Frontal cortex (tissue), 4 donors: ENCODE results near the gene SLC14A1. TPM values are rescaled to one million over a fixed set of nuclear protein-coding genes. Genes with fewer than 3 reads are reported as not detected.
A peak's percentile ranks its signal among the peaks of the same experiment; 100 is the strongest.

Experiments used
- DNase-seq, 2 donors: peaks; one replicate each; pipeline ENCODE4 v3.0.0; 2012; ENCODE audit warnings: low spot score in 2 of 2
- FAIRE-seq: peaks from 2 replicates; lab custom pipeline; 2012; peaks lifted over from hg19 to GRCh38; lab: Jason Lieb, UNC
- total RNA-seq: library from RNA; depleted of rRNA; stranded (reverse); fragments of >200 nt; gene quantifications from one replicate; pipeline ENCODE4 v1.2.3, GENCODE V29; 2014
- donor health status: control.
- donor health status: control.
- donor health status: control.

The SLC14A1 gene
- total RNA-seq, 1 donor from 2014 or later: 3.7 TPM

DNA sequence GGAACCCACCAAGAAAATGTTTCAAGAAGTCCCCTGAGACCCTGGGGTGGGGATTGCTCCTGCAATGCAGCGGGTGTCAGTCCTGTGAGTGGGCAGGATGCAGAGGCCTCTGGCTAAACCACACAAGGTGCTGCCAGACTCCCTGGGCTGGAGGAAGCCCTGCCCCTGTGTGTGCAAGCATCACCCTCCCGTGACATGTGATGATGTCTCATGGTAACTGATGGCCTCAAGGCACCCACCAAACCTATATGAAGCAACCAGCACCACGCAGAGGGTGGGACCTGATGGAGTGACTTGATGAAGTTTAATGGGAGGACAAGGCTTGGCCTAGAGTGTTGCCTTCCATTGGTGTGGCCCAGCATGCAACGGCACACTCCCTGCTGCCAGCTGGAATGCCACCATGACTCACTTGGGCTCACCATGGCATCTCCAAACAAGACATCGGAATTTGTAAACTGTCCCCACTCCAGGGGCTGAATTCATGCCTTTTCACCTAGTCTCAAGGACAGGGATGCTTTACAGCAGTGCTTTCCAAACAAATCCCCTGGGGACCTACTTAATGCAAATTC lies 8.7 kb upstream of the SLC14A1 start:
- no peak for DNase-seq
- no peak for FAIRE-seq

DNA sequence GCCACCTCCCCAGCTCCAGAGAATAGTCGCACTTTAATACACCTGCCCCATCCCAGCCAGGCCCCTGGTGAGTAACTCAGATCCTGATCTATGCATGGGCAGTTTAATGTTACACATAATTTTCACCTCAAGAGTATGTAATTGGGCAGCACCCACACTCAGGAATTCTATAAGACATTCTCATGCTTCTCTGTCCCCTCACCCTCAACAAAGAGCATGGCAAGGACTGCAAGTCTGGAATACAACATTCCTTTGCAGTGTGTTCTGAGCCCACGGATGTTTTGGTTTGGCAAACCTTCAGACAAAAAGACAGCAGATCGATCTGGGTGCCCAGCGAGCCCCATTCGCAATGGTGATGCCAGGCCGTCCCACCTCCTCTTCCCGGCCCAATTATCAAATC lies 4.9 kb upstream of the SLC14A1 start:
- DNase-seq (no peak), FAIRE-seq (no peak)

DNA sequence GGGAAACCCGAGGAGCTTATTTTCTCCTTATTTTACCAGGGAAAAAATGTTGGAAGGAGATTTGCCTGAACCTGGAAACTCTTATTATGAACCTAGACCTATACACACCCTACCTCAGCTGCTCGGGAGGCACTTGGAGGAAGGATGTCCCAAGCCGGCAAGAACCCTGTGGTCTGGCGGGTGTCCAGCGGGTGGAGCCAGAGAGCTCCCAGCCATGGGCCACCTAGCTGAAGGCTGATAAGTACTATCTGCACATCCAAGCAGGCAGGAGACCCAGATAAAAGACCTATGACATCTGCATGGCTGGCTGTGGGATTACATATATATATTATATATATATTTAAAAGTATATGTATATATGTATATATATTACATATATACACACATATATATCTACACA lies 1.1 kb upstream of the SLC14A1 start:
- FAIRE-seq (no peak), DNase-seq (peak in 1 of 2 donors; percentile 51)

DNA sequence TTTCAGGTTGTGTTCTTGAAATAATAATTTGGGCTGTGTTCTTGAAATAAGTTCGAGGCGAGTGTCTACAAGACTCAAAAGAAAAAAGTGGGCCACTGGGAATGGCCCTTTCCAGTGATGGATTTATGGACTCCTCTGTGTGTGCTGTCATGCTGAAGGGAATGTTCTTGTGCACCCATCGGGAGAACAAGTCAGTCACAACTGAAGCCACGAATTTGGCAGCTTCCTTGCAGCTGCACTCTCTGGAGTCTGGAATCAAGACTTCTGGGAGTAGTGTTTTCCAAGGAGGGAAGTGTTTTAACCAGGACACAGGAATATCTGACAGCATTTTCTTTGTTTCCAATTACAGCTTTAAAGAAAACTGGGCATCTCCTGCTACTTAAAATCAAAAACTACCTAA lies 620 bp downstream of the SLC14A1 start:
- FAIRE-seq (no peak), DNase-seq (no peak)

DNA sequence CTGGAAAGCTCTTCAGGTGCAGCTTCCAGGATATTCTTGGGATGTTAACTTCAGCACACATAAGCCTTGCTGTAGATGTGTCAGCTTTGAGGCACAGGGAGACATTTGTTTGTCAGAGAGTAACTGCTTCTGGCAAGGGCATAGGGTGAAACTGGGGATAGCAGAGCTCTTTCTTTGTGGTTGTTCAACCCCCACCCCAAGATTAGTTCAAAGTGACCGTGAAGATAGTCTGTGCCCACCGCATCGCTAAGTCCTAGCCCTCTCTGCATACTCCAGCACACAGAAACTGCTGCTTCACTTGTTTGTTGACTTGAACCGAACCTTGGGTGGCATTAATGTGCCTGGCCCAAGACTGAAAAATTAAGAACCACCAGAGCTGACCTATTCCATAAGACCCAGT lies 1.4 kb downstream of the SLC14A1 start:
- DNase-seq (no peak), FAIRE-seq (no peak)

DNA sequence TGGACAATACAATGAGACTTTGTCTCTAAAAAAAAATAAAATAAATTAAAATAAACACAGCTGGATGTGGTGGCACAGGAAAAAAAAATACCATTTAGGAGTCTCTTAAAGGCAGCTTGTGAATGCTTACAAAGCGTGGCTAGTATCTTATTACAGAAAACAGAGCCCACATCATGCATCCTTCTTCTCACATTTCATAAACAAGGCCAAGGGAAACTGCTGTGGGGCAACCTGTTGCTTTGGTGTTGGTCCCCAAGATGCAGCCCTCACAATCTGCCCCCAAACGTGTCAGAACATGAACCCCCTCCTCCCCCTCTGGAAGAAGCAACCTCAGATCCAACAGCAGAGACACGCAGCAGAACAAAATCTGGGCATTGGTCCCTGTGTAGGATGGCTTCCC lies 2.6 kb downstream of the SLC14A1 start:
- FAIRE-seq (no peak), DNase-seq (no peak)

DNA sequence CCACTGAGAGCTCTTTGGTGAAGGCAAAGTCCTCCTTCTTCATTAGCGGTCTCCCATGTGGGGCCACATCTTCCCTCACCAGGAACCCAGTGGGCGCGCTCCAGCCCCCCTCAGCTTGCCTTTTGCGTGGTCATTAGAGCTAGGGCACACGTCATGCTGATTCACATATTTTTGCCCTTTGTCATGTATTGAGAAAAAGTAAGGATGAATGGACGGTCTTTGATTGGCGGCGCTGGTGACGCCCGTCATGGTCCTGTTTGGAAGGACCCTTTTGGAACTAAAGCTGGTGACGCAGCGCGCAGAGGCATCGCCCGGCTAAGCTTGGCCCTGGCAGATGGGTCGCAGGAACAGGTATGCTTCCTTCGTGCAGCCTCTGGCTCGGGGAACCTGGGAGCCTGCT lies 3.1 kb downstream of the SLC14A1 start:
- FAIRE-seq: no peak
- no peak for DNase-seq

DNA sequence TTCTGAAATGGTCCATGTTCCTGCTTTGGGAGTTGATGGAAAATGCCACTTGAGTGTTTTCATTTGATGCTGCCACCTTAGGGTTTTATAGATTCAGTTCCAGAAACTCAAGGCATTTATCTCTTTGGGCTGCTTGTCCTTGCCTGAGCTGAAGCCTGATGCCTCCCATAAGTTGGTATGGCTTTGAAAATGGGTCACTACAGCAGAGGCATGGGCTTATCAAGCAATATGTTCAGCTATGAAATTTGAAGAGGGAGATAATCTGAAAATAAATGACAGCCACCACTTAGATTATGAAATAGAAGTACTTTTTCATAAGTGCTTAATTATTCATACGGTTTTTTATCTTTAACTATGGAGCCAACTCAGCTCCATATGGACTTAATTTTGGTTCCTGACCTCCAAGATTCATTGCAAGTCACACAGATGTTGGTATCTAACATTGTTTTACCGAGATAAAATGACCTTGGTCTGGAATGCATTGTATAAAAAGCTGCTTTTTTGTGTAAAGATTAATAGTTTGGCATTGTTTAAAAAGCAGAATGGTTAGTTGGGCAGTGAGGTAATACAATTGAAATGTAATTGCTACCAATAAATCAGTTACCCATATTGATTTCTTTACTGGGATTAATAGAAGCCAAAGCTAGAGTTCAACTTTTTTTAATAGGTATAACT lies 4.5 kb downstream of the SLC14A1 start:
- no peak for DNase-seq

DNA sequence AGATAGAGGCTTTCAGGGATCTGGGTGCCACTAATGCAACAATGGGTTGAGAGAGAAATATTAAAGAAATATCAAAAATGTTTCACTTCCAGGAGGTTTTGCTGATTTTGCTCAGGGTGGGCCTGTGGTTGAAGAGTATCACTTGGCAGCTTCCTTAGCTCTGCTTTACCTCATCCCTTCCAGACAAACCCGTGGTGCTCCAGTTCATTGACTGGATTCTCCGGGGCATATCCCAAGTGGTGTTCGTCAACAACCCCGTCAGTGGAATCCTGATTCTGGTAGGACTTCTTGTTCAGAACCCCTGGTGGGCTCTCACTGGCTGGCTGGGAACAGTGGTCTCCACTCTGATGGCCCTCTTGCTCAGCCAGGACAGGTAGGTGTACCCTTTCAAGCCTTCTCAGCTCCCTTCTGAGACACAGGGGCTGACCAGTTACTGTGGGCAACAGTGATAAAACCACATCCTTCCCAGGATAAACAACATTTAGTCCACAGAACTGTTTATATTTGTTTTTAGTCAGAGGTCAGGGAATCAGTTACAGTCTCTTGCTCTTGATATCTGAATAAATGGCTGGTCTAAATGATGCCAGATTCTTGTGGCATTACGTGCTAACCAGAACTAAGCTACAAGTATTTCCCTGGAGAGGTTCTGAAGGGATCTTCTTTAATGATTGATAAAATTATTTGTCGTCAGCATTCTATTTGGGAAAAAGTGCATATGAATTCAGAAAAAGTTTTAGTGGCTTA lies 7.0 kb downstream of the SLC14A1 start:
- DNase-seq (no peak), FAIRE-seq (no peak)

More for the DNA sequence above, 4.5 kb downstream of the SLC14A1 start:
- FAIRE-seq: no peak

DNA sequence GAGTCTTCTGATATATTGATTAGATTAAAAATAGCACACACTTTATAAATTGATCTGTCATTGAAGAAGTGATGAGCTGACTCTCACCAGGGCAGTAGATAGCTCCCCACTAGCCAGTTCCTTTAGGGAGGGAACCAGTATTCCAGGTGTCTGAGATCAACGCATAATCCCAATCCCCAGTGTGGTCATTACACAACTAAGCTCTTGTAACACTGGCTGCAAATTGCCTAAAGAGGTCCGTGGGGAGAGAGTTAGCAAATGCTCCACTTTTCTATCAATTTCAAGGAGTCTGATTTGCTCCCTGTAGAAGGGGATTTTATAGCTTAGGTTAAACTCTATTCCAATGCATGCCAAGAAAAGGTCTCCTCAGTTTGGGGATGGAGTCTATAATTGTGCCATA lies 7.7 kb downstream of the SLC14A1 start:
- no peak for FAIRE-seq
- no peak for DNase-seq

DNA sequence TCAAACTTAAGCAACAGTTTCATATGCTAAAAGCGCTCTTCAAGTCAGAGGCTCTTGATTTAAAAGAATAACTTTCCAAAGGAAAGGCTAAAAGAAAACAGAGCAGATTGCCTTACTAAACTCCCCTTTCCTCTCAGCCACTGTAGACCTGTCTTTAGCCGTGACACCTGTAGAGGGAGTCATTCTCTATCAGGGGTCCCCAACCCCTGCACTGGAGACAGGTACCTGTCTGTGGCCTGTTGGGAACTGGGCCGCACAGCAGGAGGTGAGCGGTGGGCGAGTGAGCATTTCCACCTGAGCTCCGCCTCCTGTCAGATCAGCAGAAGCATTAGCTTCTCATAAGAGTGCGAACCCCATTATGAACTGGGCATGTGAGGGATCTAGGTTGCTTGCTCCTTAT lies 9.6 kb downstream of the SLC14A1 start:
- FAIRE-seq: no peak
- no peak for DNase-seq

DNA sequence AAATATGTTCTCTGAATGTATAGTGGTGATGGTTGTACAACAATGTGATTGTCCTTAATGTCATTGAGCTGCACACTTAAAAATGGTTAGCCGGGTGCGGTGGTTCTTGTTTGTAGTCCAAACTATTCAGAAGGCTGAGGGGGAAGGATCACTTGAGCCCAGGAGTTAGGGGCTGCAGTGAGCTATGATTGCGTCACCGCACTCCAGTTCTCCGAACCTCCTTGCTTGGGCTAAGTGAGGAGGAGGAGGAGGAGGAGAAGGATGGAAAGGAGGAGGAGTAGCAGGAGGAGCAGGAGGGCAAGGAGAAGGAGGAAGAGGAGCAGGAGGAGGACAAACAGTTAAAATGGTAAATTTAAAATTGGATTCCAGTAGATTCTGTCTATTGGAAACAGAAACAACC lies 10.5 kb downstream of the SLC14A1 start:
- DNase-seq (no peak), FAIRE-seq (no peak)

DNA sequence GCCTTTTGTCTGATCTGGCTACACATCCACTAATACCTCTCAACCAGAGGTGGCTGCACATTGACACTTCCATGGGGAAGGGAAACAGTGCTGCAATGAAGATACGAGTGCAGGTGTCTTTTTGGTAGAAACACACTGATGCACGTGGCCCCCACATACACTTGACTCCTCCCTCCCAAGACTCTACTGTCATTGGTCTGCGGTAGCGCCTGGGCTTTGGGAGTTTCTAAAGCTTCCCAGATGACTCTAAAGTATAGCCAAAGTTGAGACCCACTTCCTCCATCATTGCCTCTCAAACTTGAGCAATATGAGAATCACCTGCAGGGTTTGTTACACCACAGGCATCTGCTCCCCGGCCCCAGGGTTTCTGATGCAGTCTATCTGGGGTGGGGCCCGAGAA lies 11.0 kb downstream of the SLC14A1 start:
- no peak for DNase-seq
- no peak for FAIRE-seq

DNA sequence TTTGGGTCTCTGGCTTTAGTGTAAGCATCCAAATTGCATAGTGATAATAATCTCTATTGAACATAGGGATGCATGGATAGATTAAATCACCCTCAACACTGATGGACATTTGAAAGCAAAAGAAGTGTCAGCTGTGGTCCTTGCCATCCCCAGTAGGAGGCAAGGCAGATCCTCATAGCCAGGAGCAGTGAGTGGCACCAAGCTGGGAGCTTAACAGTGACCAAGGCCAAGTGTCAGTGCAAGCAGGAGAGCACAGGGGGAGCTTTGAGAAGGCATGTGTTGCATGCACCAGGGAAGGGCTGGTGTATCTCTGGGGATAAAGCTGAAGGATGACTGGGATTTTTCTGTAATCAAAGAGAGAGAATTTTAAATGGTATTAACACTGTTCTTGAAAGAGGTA lies 14.7 kb downstream of the SLC14A1 start:
- DNase-seq (no peak), FAIRE-seq (no peak)

DNA sequence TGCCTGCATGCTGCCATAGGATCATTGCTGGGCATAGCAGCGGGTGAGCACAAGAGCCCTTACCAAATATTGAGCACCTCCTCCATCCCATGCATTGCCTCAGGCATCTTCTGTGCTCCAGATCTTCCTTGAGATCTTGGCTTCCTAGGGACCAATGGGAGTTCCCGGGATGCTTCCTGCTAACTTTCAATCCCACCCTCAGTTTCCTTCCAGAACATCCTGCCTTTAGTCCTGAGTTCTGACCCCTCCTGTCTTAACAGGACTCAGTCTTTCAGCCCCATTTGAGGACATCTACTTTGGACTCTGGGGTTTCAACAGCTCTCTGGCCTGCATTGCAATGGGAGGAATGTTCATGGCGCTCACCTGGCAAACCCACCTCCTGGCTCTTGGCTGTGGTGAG lies 15.3 kb downstream of the SLC14A1 start:
- DNase-seq (no peak), FAIRE-seq (no peak)

DNA sequence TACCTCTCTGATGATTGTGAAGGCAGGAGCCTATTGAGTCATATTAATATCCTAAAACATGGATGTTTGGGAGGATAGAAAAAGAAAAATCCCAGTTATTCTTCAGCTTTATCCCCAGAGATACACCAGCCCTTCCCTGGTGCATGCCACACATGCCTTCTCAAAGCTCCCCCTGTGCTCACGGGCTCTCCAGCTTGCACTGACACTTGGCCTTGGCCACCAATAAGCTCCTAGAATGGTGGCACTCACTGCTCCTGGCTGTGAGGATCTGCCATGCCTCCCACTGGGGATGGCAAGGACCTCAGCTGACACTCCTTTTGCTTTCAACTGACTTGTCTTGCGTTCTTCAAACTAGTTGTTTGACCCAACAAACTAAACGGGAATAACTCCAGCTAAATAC lies 15.9 kb downstream of the SLC14A1 start:
- DNase-seq (no peak), FAIRE-seq (no peak)

DNA sequence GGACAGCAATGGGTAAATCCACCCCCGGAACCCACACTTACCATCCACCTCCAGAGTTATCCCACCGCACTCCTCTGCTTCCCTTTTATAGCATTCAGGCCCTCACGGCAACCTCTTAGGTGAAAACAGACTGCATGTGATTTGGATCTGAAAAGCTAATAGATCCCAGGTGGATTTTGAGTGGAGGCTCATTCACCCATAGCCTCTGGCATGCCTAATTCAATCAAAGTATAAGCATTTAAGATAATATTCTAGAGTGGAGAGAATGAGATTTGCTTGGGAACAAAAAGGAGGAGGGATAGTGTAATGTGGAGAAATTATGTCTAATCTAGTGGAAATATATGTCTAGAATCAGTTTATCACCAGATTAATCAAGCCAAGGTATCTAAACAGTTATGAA lies 17.1 kb downstream of the SLC14A1 start:
- no peak for DNase-seq

DNA sequence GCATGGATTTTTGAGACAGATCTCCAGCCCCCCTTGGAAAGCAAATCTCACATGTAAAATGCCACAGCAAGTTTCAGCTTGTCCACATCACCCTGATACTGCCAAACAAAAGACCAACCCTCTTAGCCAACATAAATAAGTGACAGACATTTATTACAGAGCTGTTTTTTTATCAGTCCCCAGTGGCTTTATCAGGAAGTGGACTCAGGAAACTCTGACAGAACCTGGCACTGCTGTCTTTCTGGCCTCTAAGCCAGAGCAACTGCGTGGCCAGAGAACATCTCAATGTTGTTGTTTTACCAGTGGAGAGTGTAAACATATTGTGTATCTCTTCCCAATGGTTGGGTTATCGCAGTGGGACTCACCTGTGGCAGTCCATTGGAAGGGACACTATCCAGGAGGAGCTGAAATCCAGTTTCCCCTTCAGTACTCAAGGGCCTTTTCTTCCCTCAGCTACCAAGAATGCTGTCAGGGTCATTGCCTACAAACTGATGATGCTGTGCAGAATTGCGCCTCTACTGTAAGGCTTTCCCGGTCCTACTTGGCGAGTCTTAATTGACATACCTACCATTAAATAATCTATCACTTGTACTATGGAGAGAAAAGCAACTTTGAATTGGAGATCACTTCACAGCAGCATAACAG lies 22.0 kb downstream of the SLC14A1 start:
- FAIRE-seq (no peak), DNase-seq (no peak)

More for the DNA sequence above, 17.1 kb downstream of the SLC14A1 start:
- FAIRE-seq: no peak

DNA sequence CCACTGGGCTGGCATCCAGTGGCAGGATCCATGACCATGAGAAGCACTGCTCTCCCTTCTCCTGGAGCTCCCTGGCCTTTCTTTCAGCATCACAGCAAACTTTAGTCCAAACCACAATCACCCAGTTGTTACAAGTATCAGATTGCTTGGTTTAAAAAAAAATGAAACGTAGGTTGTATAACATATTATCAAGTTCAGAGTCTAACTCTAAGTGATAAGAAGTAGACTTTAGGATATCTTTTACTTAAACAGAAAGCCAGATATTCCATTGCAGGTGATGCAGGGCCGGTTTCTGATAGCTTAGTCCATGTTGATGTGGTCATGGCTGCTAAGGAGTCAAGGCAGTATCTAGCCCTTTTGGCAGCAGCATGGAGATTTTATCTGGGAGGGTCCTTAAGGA lies 24.5 kb downstream of the SLC14A1 start:
- no peak for FAIRE-seq
- no peak for DNase-seq

DNA sequence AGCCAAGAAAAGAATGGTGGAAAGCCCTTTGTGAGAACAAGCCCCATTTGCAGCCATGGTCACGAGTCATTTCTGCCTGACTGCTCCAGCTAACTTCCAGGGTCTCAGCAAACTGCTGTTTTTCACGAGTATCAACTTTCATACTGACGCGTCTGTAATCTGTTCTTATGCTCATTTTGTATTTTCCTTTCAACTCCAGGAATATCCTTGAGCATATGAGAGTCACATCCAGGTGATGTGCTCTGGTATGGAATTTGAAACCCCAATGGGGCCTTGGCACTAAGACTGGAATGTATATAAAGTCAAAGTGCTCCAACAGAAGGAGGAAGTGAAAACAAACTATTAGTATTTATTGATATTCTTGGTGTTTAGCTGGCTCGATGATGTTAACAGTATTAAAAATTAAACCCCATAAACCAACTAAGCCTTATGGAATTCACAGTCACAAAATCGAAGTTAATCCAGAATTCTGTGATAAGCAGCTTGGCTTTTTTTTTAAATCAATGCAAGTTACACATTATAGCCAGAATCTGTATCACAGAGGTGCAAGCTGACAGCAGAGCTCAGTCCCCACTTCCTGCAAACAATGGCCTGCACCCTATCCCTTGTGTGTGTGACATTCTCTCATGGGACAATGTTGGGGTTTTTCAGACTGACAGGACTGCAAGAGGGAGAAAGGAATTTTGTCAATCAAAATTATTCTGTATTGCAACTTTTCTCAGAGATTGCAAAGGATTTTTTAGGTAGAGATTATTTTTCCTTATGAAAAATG lies 26.1 kb downstream of the SLC14A1 start:
- no peak for FAIRE-seq

More for the DNA sequence above, 26.1 kb downstream of the SLC14A1 start:
- no peak for DNase-seq
